HCT116 (cell line): ENCODE measurements around the gene BPIFB3. TPM values are rescaled to one million over a fixed set of nuclear protein-coding genes. Genes with fewer than 3 reads are reported as not detected.

Experiments used
- ATAC-seq: fragments of 200-7000 bp; cut with Tn5 transposase; 2 replicates; pipeline ENCODE4 v1.9.1; 2020; ENCODE audit warnings: mild to moderate bottlenecking, moderate library complexity
- BruUV-seq: library from RNA; stranded (reverse); fragments of 400-500 nt; replicated peaks from 2 replicates; lab custom pipeline; 2021; lab: Mats Ljungman, UMichigan
- CTCF ChIA-PET: fragments of 300-600 bp; sonication (Branson Sonifier 250); formaldehyde crosslinking; loops from one replicate; lab custom pipeline; 2021; ENCODE audit warnings: antibody characterized with exemption; lab: Charles Lee
- POLR2A ChIA-PET: fragments of 300-600, 350-600 bp; sonication (Branson Sonifier 250); formaldehyde crosslinking; loops from one replicate; lab custom pipeline; 2021; ENCODE audit warnings: antibody characterized with exemption; lab: Charles Lee
- RAD21 ChIA-PET, 2 experiments: fragments of 300-600 bp; sonication (Branson Sonifier 250); formaldehyde crosslinking; loops; one replicate each; lab custom pipeline; 2023; ENCODE audit warnings: low total read pairs in 2 of 2; ENCODE audit not compliant: uncharacterized antibody in 2 of 2, unreplicated experiment in 2 of 2, low non-redundant PET in 1 of 2; lab: Charles Lee
- DNase-seq: peaks from one replicate; pipeline ENCODE4 v3.0.0-alpha.2; 2010; ENCODE audit warnings: low read depth, low spot score
- H2AFZ ChIP-seq: fragments of 200-600 bp; shearing (Covaris generic), sonication (generic); 2 replicates; pipeline ENCODE4 v1.6.1; 2017; ENCODE audit warnings: low read depth, mixed run types, mixed read lengths, antibody characterized with exemption, low read length; ENCODE audit not compliant: poor library complexity, severe bottlenecking
- H3K27ac ChIP-seq: 2 replicates; pipeline ENCODE4 v1.5.1; 2012; ENCODE audit warnings: low read depth, low read length
- H3K27me3 ChIP-seq: fragments of 200-600 bp; sonication (generic); 2 replicates; pipeline ENCODE4 v1.6.1; 2016; ENCODE audit warnings: mixed run types, low read length, mixed read lengths; ENCODE audit not compliant: insufficient read depth
- H3K36me3 ChIP-seq, 2 experiments: fragments of 200-500 bp in 1 of 2; fragments of 200-600 bp in 1 of 2; sonication (Bioruptor generic) in 1 of 2; sonication (generic) in 1 of 2; 2 replicates each; pipeline versions ENCODE4 v1.5.1 to v1.6.1; 2014 to 2016; ENCODE audit warnings: low read length in 2 of 2, inconsistent platforms in 1 of 2, mixed read lengths in 1 of 2, mixed run types in 1 of 2; ENCODE audit not compliant: insufficient read depth in 2 of 2, control insufficient read depth in 1 of 2
- H3K4me1 ChIP-seq, 2 experiments: fragments of 200-600 bp in 1 of 2; sonication (generic) in 1 of 2; 2 replicates each; pipeline versions ENCODE4 v1.5.1 to v1.6.1; 2012 to 2017; ENCODE audit warnings: low read length in 2 of 2, inconsistent platforms in 1 of 2, mild to moderate bottlenecking in 1 of 2, mixed read lengths in 1 of 2, mixed run types in 1 of 2, moderate library complexity in 1 of 2; ENCODE audit not compliant: insufficient read depth in 2 of 2, control insufficient read depth in 1 of 2
- H3K4me2 ChIP-seq: fragments of 200-600 bp; sonication (generic); 2 replicates; pipeline ENCODE4 v1.6.1; 2017; ENCODE audit warnings: mixed run types, low read length, mixed read lengths
- H3K4me3 ChIP-seq, 2 experiments: fragments of 200-600 bp in 1 of 2; sonication (generic) in 1 of 2; replicated peaks in 1 of 2; 2 replicates each; pipeline ENCODE4 v1.5.1; 2011 to 2016; ENCODE audit warnings: low read length in 2 of 2, control low read depth in 1 of 2, low read depth in 1 of 2, mild to moderate bottlenecking in 1 of 2, mixed read lengths in 1 of 2, mixed run types in 1 of 2
- H3K79me2 ChIP-seq: fragments of 200-600 bp; sonication (generic); 2 replicates; pipeline ENCODE4 v1.6.1; 2017; ENCODE audit warnings: mild to moderate bottlenecking, mixed run types, low read length, moderate library complexity, mixed read lengths; ENCODE audit not compliant: insufficient read depth
- H3K9ac ChIP-seq: fragments of 200-600 bp; sonication (generic); 2 replicates; pipeline ENCODE4 v1.6.1; 2016; ENCODE audit warnings: low read length, mixed read lengths
- H3K9me2 ChIP-seq: fragments of 200-600 bp; sonication (generic), shearing (Covaris generic); 2 replicates; pipeline ENCODE4 v1.6.1; 2017; ENCODE audit warnings: mixed run types, mild to moderate bottlenecking, moderate library complexity; ENCODE audit not compliant: insufficient read depth
- H3K9me3 ChIP-seq, 2 experiments: fragments of 200-500 bp in 1 of 2; fragments of 200-600 bp in 1 of 2; sonication (Bioruptor generic) in 1 of 2; sonication (generic) in 1 of 2; 2 replicates each; pipeline ENCODE4 v1.6.1; 2014 to 2017; ENCODE audit warnings: low read length in 2 of 2, mixed read lengths in 2 of 2, inconsistent platforms in 1 of 2, low read depth in 1 of 2, mild to moderate bottlenecking in 1 of 2, mixed run types in 1 of 2, moderate library complexity in 1 of 2; ENCODE audit not compliant: control insufficient read depth in 1 of 2, insufficient read depth in 1 of 2
- H4K20me1 ChIP-seq: fragments of 200-600 bp; sonication (generic), shearing (Covaris generic); 2 replicates; pipeline ENCODE4 v1.6.1; 2017; ENCODE audit warnings: mixed run types, mild to moderate bottlenecking, moderate library complexity; ENCODE audit not compliant: insufficient read depth
- ATF3 ChIP-seq: IDR thresholded peaks from 2 replicates; pipeline ENCODE4 v1.6.1; 2012
- CEBPB ChIP-seq: IDR thresholded peaks from 2 replicates; pipeline ENCODE4 v1.6.1; 2012; ENCODE audit warnings: low read depth
- CTCF ChIP-seq, 3 experiments: fragments of 200-600 bp in 1 of 3; sonication (generic) in 1 of 3; IDR thresholded peaks in 2 of 3; conservative IDR thresholded peaks in 1 of 3; 2 replicates each; pipeline ENCODE4 v1.5.1; 2012 to 2017; ENCODE audit warnings: low read depth in 2 of 3, low read length in 2 of 3, antibody characterized with exemption in 1 of 3, borderline replicate concordance in 1 of 3, control low read depth in 1 of 3, mild to moderate bottlenecking in 1 of 3, mixed read lengths in 1 of 3, mixed run types in 1 of 3, moderate library complexity in 1 of 3; ENCODE audit not compliant: insufficient read depth in 1 of 3
- EGR1 ChIP-seq: IDR thresholded peaks from 2 replicates; pipeline ENCODE4 v1.6.1; 2012; ENCODE audit warnings: low read depth
- EZH2 ChIP-seq: fragments of 200-600 bp; sonication (generic); IDR thresholded peaks from 2 replicates; pipeline ENCODE4 v1.6.1; 2017; ENCODE audit warnings: antibody characterized with exemption, mixed run types
- EZH2phosphoT487 ChIP-seq: fragments of 200-600 bp; IDR thresholded peaks from 2 replicates; pipeline ENCODE4 v1.6.1; 2018; ENCODE audit warnings: antibody characterized with exemption, borderline replicate concordance
- JUND ChIP-seq: IDR thresholded peaks from 2 replicates; pipeline ENCODE4 v1.6.1; 2012
- POLR2AphosphoS5 ChIP-seq: IDR thresholded peaks from 2 replicates; pipeline ENCODE4 v1.6.1; 2011; ENCODE audit warnings: mild to moderate bottlenecking, low read depth, low read length, moderate library complexity
- REST ChIP-seq: IDR thresholded peaks from 2 replicates; pipeline ENCODE4 v1.6.1; 2012; ENCODE audit warnings: low read depth
- intact Hi-C: fragments of 100-400 bp; cut with micrococcal nuclease; formaldehyde crosslinking; loops from 2 replicates; pipeline ENCODE4 v1.10.0; 2022
- total RNA-seq: library from RNA; stranded (reverse); gene quantifications from one replicate; pipeline ENCODE4 v1.2.1, GENCODE V29; 2021; ENCODE audit not compliant: unreplicated experiment

The BPIFB3 gene
- total RNA-seq, 1 experiment from 2014 or later, result not detected

- Histone ChIP-seq H3K4me2 (no peak overlapping the region), H3K4me1 (no peaks in the 10 kb centered on the region), H3K9ac (no peak overlapping the region), H3K9me2 (no peaks in the 10 kb centered on the region), H3K36me3 (no peaks in the 10 kb centered on the region), H3K27me3 (no peaks in the 10 kb centered on the region), H3K27ac (no peak overlapping the region), H3K79me2 (no peaks in the 10 kb centered on the region), H2AFZ (no peak overlapping the region), H3K9me3 (no peaks in the 10 kb centered on the region), H4K20me1 (no peaks in the 10 kb centered on the region), H3K4me3 (no peak overlapping the region)
- POLR2A ChIA-PET, result no interaction called here
- CTCF ChIA-PET, result no interaction called here
- TF ChIP-seq CTCF (IDR thresholded peaks at IDR 0.05 in 2 of 3, conservative IDR thresholded peaks at IDR 0.05 in 1 of 3; ENCODE audit: borderline replicate concordance in 1 of 3, insufficient read depth in 1 of 3, low read depth in 2 of 3, low read length in 2 of 3), result no peak
- no TSS peak for BruUV-seq
- intact Hi-C loops, result no loop called here
- ATAC-seq, result no peak
- DNase-seq, result no peak
- RAD21 ChIA-PET, result no interaction called here
Observed at GRCh38 chr20:33059136-33059535, 5.4 kb downstream of the BPIFB3 start.

- H3K27ac ChIP-seq, result no peak overlapping the region
- POLR2A ChIA-PET, result no interaction called here
- H3K9ac ChIP-seq, result no peak overlapping the region
- H3K79me2 ChIP-seq, result no peaks in the 10 kb centered on the region
- TF ChIP-seq EZH2phosphoT487 (no peak), JUND (no peak), CTCF (IDR thresholded peaks at IDR 0.05 in 2 of 3, conservative IDR thresholded peaks at IDR 0.05 in 1 of 3; ENCODE audit: borderline replicate concordance in 1 of 3, insufficient read depth in 1 of 3, low read depth in 2 of 3, low read length in 2 of 3) (no peak), ATF3 (no peak), EZH2 (no peak), REST (no peak), POLR2AphosphoS5 (no peak), EGR1 (no peak), CEBPB (no peak)
- TF ChIP-seq, all 23 proteins: peak for 0
- CTCF ChIA-PET, result no interaction called here
- BruUV-seq, result no TSS peak
- H3K36me3 ChIP-seq, result no peaks in the 10 kb centered on the region
- no peaks in the 10 kb centered on the region for H3K9me3 ChIP-seq
- no peak overlapping the region for H2AFZ ChIP-seq
- no peak overlapping the region for H3K4me3 ChIP-seq
- no peak overlapping the region for H3K4me2 ChIP-seq
- no peak for ATAC-seq
- H3K4me1 ChIP-seq, result no peaks in the 10 kb centered on the region
- H4K20me1 ChIP-seq, result no peaks in the 10 kb centered on the region
- no peaks in the 10 kb centered on the region for H3K9me2 ChIP-seq
- DNase-seq, result no peak
- RAD21 ChIA-PET, result no interaction called here
- intact Hi-C loops, result no loop called here
- no peaks in the 10 kb centered on the region for H3K27me3 ChIP-seq
Observed at GRCh38 chr20:33059741-33060390, 6.2 kb downstream of the BPIFB3 start.
